ENCODE measurements around the gene SIPA1L3.

Gene SIPA1L3

DNA sequence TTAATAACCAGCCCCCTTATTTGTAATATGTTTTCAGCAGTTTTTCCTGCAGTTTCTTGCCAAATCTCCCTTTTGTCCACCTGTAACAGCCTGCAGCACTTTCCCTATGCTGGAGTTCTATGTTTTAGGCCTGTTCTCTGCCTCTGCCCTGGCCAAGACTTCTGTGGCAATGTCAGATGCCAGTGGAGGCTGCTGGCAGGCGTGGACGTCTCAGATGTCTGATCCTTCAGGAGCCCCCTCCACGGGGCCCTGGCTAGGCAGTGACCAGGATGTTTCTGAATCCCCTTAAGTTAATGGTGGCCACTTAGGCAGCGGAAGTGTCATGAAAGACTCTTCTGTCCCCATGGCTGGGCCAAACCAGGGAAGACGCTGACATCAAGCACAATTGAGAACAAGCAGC is 40.8 kb downstream of the SIPA1L3 start:
- DNase-seq, result no peak

DNA sequence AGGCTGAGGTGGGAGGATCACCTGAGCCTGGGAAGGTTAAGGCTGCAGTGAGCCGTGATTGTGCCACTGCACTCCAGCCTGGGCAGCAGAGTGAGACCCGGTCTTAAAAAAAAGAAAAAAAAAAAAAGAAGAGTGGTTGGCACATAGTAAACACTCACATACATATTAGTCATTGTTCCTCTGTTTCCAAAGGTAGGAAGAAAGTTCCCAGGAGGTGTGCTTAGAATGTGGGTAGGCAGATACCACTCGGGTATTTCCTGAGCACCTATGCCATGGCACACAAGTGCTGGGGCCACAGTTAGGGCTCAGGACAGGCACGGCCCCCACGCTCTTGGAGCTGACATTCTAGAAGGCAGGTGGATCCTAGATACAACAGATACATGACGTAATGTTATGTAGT is 41.4 kb downstream of the SIPA1L3 start:
- no peak for DNase-seq

DNA sequence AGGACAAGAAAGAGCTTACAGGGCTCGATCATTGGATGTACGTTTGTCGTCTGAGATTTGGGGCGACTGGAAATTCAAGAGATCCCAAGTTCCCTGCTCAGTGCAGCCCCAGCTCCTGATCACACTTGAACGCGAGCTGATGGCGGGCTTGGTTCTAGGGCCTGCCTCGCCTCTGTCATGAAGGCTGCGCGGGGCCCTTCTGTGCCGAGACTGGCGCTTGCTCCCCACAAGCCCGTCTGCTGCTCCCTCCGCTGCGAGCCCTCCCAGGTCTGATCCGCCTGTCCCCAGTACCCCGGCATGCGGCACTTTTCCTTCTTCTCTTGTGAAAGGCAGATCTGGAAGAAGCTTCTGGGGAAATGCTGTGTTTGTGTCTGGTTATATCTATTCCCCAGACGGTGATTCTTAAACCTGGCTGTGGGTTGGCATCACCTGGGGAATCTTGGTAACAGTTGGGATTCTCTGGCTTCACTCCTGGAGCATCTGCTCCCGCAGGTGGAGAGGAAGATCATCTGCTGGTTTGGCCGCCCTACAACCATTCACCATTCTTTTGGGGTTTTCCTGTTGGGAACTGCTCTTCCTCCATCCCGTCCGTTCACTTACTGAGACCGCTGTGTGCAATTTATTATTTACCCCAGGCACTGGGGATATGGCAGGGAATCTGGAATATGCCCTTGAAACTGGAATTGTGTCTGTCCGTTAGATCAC is 43.6 kb downstream of the SIPA1L3 start:
- DNase-seq, result no peak

DNA sequence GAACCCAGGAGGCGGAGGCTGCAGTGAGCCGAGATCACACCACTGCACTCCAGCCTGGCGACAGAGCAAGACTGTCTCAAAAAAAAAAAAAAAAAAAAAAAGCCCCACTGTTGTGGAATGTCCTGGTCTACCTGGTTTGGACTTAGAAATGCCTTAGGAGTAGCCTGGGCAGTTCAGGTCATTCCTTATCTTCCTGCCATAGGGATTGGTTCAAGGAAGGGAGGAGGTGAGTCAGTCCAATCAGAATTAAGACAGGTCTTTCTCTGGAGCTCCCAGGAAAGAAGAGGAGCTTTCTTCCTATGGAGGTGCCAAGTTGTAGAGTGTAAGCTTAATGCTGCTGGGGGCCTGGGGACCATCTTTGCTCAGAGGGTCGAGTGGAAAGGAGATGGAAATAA is 44.8 kb downstream of the SIPA1L3 start:
- DNase-seq, result no peak

DNA sequence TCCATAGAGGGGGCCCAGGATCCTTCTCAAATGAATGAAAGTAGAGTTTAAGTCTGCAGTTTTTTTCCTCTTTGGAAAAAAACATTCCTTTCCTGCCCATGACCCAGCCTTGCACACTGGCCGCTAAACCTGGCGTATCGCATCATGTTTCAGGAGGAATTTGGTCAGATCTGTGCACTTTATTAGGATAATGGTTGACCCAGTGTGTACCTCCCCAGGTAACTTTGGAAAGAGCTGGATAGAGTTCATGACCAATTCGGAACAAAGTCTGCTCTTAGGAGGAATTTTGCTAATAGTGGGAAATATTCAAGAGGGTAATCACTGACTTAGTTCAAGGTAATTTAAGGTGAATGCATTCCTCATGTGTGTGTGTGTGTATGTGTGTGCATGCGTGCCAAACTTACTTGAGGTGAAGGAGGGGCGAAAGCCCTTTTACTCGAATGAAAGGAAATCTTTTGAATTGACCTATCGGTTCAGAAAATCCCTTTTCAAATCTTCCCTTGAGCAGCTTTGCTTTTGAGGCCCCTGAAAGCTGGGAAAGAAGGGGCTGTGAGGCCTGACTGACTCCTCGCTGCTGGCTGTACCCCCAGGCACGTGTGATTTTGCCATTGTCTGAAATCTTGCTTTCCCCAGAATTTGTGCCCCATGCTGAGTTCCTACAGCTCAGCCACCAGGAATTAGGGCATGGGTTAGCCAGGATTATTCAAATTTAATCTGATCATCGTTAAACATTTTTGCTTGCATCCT is 46.3 kb downstream of the SIPA1L3 start:
- no peak for DNase-seq

DNA sequence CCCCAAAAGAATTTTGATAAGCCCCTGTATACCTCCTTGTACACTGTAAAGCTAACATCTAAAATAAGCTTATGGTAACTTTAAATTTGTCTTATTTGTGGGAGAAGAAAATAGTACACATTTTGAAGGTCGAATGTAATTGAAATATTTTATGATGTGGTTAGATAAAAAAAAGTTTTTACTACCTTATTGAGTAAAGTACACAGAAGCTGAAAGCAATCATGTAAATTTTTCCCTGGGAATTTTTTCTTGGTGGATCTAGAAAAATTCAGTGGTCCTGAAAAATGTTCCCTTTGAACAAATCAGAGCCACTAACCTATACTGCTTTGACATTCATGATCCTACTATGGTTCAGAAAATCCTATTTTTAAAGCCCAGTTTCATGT is 46.9 kb downstream of the SIPA1L3 start:
- no peak for DNase-seq

DNA sequence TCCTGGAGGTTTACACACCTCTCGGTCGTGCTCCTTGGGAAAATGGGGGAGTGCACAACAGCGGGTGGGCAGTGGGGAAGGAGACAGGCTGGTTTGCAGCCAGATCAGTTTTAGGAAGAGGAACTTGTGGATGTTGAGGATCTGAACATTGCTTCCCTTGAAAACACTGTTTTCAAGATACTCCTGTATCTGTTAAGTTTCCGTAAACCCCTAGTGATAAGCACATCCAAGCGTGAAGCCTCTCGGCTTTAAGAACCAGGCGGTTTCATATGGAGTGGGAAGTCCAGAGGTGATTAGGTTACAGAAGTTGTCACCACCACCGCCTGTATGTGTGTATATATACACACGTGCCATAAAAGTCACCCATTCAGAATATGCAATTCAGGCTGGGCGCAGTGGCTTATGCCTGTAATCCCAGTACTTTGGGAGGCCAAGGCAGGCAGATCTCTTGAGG is 47.4 kb downstream of the SIPA1L3 start:
- no peak for DNase-seq

DNA sequence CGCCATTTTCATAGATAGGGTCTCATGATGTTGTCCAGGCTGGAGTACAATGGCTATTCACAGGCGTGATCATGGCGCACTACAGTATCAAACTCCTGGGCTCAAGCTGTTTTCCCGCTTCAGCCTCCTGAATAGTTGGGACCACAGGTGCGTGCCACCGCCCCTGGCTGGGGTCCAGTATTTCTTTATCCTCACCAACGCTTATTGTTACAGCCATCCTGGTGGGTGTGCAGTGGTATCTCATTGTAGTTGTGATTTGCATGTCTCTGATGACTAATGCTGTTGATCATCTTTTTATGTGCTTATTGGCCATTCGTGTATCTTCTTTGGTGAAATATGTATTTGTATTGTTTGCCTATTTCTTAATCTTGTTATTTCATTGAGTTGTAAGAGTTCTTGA is 49.0 kb downstream of the SIPA1L3 start:
- no peak for DNase-seq

DNA sequence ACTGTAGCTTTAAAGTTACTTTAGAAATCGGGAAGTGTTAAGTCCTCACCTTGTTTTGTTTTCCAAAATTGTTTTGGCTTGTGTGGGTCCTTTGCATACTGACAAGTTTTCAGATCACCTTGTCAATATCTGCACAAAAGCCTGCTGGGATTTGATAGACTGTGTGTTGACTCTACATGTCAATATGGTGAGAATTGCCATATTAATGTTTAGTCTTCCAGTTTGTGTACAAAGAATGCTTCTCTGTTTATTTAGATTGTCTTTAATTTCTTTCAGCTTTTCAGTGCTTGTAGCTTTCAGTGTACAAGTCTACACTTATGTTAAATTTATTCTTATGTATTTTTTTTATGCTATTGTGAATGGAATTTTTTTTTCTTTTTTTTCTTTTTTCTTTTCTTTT is 50.2 kb downstream of the SIPA1L3 start:
- no peak for DNase-seq

DNA sequence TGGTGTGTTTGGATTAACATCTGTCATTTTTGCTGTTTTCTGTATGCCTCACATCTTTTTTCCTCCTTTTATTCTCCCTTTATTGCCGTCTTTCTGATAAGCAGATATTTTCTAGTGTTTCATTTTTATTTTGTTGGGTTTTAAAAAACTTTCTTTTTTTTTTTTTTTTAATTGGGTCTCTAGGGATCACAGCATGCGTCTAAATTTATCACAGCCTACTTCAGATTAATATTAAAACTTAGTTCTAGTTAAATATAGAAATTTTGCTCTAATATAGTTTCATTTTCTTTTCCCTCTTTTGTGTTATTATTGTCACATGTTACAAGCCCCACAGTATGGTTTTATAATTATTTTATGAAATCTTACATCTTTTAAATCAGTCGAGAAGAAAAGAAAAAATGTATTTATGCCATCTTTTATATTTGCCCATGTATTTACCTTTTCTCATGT is 52.7 kb downstream of the SIPA1L3 start:
- no peak for DNase-seq

DNA sequence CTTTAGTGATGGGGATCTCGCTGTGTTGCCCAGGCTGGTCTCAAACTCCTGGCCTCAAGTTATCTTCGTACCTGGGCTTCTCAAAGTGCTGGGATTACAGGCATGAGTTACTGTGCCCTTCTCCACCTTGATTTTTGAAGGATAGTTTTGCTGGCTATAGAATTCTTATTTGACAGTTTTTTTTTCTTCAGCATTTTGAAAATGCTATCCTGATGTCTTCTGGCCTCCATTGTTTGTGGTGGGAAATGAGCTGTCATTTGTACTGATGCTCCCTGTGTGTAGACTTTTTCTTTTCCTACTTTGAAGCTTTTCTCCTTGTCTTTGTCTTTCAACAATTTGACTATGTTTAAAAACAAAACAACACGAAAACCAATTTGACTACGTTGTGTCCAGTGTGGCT is 54.2 kb downstream of the SIPA1L3 start:
- no peak for DNase-seq

DNA sequence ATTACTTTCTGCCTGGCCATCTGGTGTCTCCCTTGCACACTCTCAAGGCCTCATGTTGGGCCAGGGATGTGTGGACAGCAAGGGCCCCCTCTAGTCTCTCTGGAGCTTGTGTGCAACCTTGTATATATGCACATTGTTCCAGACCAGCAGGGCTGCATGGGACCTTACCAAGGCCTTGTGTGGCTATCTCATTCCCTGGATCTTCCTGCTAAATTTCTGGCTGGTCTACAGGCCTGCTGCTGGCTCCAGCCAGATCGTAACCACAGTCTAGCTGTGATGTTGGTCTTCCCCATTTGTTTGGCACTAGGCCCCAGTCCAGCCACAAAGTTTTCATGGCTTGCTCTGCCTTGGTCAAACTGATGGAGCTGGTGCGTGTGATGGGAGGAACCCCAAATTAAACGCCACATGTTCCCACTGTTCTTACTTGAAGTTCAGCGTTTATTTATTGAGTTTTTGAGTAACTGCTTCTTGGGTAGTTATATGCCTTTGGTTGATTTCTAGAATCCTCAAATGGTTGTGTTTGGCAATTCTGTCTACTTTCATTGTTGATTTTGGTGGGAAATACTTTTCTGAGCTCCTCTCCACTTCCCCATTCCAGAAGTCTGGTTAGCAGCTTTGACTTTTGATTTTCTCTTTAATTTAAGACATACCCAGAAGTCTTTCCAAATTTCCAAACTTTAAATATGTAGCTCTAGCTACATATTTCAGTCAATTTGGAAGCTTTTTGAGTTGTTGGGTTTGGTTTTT is 56.4 kb downstream of the SIPA1L3 start:
- DNase-seq, result peak; percentile 54

DNA sequence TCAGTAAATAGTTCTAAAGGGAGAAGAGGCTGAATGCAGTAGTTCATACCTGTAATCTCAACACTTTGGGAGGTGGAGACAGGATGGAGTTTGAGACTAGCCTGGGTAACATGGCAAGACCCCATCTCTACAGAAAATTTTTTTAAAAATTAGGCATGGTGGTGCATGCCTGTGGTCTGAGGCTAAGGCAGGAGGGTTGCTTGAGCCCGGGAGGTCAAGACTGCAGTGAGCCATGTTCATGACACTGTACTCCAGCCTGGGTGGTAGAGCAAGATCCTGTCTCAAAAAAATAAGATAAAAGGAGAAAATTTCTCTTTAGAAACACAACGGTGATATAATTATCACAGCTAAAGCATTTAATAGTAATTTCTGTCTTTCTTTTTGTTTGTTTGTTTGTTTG is 57.1 kb downstream of the SIPA1L3 start:
- no peak for DNase-seq

DNA sequence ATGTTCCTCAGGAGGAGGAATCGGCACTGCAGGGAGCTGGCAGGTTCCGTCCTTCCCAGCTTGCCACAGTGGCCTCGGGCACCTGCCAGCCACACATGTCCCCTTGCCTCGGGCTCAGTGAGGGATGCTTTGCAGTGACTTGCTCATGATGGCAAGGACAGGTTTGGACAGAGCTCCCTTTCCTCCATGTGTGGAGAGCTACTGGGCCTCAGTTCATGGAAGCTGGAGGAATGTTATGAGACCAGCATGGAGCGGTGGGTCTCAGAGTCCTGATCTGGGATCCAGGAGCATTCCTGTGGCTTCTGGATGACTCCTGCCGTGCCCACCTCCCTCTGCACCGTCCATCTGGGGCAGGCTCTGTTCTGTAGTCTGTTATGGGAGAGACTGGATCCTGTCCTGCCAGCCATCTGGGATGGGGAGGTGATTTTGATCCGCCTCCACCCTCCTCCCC is 59.2 kb downstream of the SIPA1L3 start:
- peak; percentile 38 for DNase-seq

DNA sequence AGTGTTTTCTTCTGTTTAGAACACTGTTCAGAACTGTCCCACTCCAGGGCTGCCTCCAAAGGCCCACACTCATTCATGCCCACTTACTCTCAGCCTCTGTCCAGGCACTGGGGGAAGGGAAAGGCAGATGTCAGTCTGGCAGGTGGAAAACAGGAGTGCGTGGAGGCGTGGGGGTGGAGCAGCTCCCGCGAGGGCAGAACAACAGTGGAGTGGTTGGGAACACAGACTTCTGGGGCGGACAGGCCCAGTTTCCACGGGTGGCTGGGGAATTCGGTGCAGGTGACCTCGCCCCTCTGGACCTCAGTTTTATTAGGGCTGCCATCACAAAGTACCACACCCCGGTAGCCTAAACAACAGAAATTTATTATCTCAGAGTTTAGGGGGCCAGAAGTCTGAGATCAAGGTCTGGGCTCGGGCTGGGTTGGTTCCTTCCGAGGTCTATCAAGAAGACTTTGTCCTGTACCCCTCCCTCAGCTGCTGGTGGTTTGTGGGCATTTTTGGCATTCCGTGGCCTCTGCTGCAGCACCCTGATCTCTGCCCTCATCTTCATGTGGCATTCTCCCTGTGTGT is 59.7 kb downstream of the SIPA1L3 start:
- peak; percentile 38 for DNase-seq

DNA sequence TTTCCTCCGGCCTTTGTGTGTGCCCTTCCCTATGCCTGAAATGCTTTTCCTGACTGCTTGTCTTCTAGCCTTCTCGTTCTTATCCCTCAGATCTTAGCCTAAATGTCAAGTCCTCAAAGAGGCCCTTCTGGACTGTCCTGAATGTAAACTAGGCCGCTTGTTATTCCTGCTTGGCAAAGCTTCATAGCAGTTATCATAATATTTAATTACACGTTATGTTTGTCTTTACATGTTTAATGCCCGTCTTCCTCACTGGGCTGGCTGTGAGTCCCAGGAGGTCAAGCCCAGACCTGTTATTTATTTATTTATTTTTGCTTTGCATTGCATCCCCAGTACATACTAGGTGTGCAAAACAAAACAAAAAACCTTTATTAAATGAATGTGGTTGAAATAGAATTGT is 62.7 kb downstream of the SIPA1L3 start:
- DNase-seq, result peak; percentile 11

DNA sequence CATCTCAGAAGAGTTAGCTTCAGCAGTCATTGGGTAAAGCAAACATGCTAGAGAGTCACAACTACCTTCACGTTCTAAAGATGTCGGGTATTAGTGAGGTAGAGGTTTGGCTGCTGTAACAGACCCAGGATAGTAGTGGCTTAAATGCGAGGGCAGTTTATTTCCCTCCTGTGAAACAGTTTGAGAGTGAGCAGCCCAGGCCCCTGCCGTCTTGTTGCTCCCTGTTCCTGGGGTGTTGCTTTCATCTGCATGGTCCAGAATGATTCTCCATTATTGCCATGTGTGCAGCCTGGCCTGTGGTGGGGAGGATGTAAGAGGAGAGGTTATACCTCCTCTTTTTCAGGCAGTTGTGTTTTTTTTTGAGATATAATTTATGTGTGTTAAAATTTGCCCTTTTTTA is 63.7 kb downstream of the SIPA1L3 start:
- no peak for DNase-seq

DNA sequence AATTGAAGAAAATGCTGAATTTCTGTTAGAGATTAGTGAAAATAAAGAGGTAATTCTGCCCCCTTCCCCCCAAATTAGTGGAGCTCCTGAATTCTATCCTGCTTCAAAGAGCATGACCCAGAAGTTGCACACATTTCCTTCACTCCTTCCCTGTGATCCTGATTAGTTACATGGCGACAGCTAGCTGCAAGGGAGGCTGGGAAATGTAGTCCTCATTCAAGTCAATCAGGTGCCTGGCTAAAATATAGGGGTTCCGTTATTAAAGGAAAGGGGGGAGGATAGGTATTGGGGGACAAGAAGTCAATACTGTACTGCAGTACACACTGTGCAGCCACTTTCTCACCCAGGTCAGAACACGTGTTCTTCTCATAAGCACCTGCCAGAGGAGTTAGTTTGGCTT is 65.8 kb downstream of the SIPA1L3 start:
- DNase-seq, result no peak

DNA sequence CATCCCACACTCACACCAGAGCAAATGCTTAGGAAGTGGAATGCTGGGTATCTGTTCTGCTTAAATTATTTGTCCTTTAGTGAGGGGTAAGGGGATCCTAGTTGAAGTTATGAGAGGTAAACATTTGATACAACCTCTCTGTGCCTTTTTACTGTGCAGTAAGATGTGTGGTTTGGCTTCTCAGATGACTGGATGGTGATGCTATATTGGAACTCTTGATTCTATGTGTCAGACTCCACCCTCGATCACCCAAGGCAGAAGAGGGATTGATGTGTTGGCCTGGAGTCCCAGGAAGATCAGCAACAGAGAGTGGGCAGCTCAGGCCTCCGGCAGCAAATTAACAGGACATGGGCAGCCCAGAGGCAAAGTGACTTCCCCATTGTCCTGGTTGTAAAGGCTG is 66.7 kb downstream of the SIPA1L3 start:
- no peak for DNase-seq

DNA sequence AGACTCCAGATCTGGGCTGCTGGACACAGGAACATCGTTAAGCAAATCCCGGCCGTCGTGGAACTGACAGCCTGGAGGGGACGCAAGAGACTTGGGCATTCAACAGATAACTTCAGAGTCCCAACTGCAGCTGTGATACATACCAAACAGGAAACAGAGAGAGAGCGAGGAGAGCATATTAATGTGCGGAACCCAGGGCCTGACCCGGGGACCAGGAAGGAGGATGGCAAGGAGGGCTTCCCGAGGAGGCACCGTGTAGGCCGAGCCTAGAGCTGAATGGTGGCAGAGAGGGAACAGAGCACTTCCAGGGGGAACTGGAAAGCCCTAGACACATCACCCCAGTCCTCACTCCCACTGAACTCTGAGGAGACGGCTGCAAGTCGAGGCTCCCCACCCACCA is 68.1 kb downstream of the SIPA1L3 start:
- no peak for DNase-seq

DNA sequence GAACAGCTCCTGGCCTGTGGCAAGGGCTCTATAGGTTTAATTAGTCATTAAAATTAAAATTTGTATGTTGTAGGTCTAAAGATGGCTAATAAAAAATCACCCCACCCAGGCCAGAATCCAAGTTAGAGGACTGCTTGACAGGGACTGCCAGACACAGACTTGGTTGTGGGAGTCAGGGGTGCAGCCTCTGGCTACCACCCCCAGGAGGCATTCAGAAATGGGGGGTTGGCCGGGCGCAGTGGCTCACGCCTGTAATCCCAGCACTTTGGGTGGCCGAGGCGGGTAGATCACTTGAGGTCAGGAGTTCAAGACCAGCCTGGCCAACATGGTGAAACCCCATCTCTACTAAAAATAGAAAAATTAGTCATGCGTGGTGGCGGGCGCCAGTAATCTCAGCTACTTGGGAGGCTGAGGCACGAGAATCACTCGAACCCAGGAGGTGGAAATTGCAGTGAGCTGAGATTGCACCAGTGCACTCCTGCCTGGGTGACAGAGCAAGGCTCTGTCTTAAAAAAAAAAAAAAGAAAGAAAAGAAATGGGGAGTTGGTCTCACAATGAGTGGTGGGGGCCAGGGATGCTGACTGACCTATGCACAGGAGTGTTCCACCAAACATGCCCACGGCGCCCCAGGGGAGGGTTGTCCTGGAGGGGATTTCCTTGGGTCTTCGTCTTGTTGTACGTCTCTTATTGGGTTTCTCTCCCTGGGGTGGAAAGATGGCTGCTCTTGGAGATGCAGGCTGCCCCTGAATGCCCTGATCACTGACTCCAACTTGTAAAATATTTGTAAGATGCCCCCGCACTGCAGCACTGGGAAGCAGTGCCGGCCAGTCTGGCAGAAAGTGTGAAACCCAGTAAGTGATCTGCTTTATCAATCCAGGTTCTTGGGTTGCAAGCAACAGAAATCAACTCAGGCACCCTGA is 68.8 kb downstream of the SIPA1L3 start:
- no peak for DNase-seq

DNA sequence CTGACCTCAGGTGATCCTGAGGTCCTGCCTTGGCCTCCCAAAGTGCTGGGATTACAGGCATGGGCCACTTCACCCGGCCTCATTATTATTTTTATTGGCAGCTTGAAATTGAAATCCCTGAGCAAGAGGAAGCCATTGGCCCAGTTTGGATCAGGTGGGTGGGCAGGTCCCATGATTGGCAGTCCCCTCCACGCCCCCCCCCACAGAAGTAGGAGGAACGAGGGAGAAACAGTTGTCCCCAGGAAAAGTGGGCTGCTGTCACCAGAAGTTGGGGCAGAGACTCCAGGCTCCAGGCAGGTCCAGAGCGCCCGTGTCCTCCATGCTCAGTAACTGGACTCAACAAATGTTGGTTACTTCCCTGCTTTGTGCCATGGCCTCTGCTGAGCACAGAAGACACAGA is 70.4 kb downstream of the SIPA1L3 start:
- no peak for DNase-seq

All from right forelimb (tissue), 1 donor.